HG03565 (cell line): Measurements from ENCODE around the gene SMIM33.
"Not testable (repeated sequence)": the region's sequence is repeated elsewhere in the genome, so short reads cannot be mapped to it uniquely, and the experiment has no call there.

Source experiments
- ATAC-seq: cut with Tn5 transposase; IDR thresholded peaks from one replicate; pipeline ENCODE4 v1.9.1; 2021; ENCODE audit warnings: mild to moderate bottlenecking, moderate library complexity; ENCODE audit not compliant: unreplicated experiment

Gene SMIM33

GRCh38 chr5:139470821-139471300 lies at the start of gene SMIM33:
TSS of gene SMIM33 (plus strand) at chr5:139471004. CDS start at chr5:139471122, 118 bp downstream.
- ATAC-seq = no peak

GRCh38 chr5:139422307-139422893 lies 48.4 kb upstream of the SMIM33 start:
- ATAC-seq = peak; percentile 60

GRCh38 chr5:139425497-139425896 lies 45.3 kb upstream of the SMIM33 start:
- no peak for ATAC-seq

- no peak for ATAC-seq
Observed at GRCh38 chr5:139426203-139426885, 44.5 kb upstream of the SMIM33 start.

- no peak for ATAC-seq
Observed at GRCh38 chr5:139430015-139430414, 40.8 kb upstream of the SMIM33 start.

GRCh38 chr5:139431706-139432105 lies 39.1 kb upstream of the SMIM33 start:
- ATAC-seq = no peak

GRCh38 chr5:139435676-139436075 lies 35.1 kb upstream of the SMIM33 start:
- ATAC-seq = no peak

- ATAC-seq = no peak
Observed at GRCh38 chr5:139438707-139439012, 32.1 kb upstream of the SMIM33 start.

- ATAC-seq = peak; percentile 83
Observed at GRCh38 chr5:139439013-139439903, 31.5 kb upstream of the SMIM33 start, which contains the start of gene DNAJC18. TSS of gene DNAJC18 (minus strand) at chr5:139439525. CDS start at chr5:139439445, 80 bp downstream.

GRCh38 chr5:139440416-139440815 lies 30.4 kb upstream of the SMIM33 start:
- not testable (repeated sequence) for ATAC-seq

- ATAC-seq = no peak
Observed at GRCh38 chr5:139443831-139444453, 26.9 kb upstream of the SMIM33 start.

- no peak for ATAC-seq
Observed at GRCh38 chr5:139445325-139446170, 25.3 kb upstream of the SMIM33 start.

GRCh38 chr5:139446956-139447779 lies 23.6 kb upstream of the SMIM33 start:
- peak; percentile 53 for ATAC-seq

GRCh38 chr5:139451176-139451575 lies 19.6 kb upstream of the SMIM33 start:
- ATAC-seq = no peak

- ATAC-seq = no peak
Observed at GRCh38 chr5:139451878-139452660, 18.7 kb upstream of the SMIM33 start.

GRCh38 chr5:139453683-139454567 lies 16.9 kb upstream of the SMIM33 start:
- ATAC-seq = no peak

- no peak for ATAC-seq
Observed at GRCh38 chr5:139454568-139455290, 16.1 kb upstream of the SMIM33 start.
